ENCODE results near the gene AIF1.

The AIF1 gene

DNA sequence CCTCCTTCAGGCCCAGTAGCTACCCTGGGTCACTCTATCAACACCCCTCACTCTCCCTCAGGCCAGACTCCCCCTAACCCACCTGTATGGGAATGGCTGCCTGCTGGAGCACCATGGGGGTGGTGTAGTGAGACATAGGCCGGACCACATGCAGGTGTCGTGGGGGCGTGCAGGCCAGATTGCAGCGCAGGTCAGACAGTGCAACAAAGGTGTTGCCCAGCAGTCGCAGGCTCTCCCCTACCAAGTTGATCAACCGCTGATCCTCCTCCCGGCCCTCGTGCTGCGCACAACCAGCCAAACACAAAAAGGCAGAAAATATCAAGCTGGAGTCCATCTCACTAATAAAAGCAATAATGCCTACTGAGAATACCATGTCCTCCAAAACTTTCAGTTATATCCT is 30.3 kb downstream of the AIF1 start:
- DNase-seq = no peak

DNA sequence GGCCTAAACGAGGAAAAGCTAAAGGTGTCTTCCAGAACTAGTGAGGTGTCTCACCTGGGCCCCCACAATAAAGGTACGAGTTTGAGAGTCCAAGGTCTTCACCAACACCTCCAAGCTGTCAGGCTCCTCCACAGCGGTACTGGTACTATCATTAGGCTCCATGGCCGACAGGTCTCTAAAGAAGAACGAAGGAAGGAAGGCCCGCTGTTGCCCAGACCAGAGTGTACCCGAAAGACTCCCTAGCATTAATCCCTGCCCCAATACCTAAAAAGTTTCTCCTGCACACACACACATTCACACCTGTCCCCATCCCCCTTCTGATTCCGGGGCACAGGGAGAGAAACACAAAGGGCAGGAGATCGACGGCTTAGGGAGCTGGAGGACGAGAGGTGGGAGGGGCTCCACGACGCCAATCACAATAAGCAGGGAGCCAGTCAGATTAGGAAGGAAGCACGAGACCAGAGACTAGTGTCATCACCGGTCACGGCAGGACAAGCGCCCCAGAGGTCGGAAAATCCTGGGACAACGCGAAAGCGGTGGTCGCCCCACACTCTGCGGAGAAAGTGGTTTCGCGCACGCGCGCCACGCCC is 36.7 kb downstream of the AIF1 start:
- no peak for DNase-seq

DNA sequence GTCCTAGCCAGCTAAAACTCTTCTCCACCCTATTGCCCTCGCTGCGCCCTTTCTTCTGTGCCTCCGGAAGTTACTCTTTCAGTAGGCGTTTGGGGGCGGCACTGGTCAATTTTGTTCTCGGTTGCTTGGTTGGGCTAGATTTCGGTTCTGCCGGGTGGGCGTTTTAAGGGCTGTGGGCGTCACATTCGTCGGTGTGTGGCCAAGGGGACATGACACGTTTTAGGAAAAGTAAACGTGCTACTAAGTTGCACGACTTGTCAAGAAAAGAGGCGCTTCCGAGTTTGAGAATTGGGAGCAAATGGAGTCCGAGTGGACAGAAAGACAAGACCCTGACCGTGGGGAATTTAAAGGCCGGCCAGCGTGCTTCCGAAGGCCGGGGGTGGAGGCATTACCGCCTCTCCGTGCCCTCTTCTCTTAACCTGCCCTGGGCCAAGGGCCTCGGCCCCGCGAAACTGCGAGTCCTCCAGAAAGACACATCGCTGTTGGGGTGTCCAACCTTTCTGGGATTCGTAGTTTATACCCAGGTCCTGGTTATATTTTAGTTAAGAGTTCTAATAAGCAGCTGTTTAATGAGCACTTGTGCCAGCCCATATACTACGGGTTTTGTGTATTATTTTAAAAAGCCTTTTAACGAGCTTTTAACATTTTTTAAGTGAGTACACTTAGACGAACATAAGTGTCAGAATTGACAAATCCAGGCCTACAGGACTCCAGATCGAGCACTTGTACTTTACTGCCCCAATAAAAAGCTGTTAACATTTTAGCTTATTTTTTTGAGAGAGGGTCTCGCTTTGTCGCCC is 38.1 kb downstream of the AIF1 start:
- DNase-seq = peak; percentile 82

DNA sequence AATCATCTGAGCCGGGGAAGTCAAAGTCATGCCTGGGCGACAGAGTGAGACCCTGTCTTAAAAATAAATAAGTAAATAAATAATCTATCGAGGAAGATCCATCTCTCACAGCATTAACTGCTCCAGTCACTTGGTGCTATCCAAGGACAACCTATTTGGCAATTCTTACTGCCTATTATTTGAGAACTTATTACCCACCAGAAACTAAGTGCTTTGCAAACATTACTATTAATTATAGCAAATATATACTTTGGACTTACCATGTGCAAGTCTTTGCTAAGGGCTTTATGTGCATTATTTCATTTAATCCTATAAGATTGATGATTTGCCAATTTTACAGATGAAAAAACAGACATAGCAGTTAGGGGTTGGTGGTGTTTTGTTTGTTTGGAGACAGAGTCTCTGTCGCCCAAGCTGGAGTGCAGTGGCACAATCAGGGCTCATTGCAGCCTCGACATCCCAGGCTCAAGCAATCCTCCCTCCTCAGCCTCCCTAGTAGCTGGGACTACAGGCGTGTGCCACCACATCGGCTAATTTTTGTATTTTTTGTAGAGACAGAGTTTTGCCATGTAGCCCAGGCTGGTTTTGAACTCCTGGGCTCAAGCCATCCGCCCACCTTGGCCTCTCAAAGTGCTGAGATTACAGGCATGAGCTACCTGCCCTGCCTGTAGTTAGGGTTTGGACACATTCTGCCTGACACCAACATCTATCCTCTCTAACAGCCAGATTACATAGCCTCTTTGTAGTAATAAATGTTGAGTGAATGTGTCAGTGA is 39.7 kb downstream of the AIF1 start:
- DNase-seq = no peak

DNA sequence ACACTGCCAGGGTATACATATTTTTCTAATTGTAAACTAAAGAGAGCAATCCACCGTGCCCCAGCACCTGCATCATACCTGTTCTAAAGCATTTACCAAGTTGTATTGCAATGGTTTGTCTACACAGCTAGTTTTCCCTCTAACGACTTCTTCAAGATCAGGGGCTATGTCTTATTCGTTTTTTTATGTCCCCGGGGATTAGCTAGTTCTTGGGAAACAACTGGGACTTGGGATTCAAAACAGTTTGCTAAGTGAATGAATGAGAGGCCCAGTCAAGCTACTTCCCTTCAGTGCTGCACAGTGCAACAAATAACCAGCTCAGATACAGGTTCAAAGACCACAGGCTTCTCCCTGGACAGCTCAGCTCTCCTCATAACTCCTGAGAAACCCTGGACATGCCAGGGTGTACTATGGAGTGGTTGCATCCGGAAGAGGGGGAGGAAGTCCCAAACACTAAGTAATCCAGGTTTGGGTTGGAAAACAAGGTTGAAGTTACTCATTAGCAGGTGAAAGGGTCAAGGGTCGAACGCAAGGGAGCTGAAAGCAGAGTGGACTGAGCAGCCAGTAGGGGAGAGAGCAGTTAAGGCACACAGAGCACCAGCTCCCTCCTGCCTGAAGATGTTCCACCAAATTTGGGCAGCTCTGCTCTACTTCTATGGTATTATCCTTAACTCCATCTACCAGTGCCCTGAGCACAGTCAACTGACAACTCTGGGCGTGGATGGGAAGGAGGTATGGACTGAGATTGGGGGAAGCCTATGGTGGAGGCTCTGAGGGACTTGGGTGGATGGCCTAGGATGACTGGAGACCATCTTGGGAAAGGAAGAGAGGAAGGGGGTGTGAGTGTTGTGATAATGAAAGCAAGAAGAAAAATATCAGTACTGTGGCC is 40.6 kb downstream of the AIF1 start, which contains the start of gene APOM:
Gene APOM, plus strand, starts transcription at position 546 of the 889 bp plus-strand sequence. Its CDS starts 73 bp downstream, at position 619.
- no peak for DNase-seq

- DNase-seq = no peak
Observed at GRCh38 chr6:31657406-31658157, 42.5 kb downstream of the AIF1 start.

DNA sequence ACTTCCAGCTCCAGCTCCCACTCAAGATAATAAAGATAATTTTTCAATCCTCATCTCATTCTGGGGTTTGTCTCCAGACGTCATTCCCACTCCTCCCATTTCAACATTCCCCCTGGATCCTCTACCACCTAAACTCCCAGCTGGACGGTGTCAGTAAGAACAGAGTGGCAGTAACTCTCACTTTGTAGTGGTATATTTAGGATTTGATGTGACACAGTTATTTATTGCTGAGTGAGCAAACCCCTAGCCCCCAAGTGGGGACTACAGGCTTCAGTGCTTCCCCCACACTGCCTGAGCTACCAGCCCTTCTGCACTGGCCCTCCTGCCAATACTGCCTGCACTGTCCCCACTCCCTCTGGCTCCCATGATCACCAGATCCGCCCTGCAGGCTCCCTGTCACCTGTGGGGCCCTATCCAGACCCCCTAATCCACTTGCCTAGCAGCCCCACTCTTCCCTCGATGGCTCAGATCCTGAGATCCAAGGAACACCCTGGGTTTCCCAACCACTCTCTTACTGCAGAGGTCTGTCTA is 43.2 kb downstream of the AIF1 start:
- no peak for DNase-seq

DNA sequence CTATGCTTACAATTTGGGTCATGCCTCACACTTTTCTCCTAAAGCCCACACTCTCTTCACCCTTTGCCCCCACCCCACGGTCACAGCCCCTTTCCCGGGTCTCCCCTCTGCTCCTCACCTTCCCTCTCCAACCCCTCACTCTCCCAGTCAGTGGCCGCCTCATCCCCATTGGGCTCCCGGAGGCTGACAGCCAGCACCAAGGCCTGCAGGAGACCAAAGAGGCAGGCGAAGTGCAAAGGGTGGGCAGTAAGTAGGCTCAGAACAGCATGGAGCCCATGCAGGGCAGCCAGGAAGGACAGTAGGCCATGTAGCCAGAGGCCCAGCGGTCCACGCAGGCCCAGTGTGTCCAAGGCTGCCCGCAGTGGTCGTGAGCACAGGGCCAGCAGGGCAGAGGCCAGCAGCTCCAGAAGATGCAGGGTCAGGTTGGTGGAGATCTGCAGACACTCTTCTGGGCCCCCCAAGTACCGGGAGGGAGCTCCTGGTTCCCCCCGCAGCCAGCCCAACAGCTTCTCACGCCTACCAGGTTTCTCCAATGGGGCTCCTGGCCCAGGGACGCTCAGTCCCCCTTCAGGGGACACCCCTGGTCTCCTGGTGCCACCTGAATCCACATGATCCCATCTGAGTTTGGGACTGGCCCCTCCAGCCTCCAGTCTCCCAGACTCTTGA is 44.1 kb downstream of the AIF1 start:
- no peak for DNase-seq

DNA sequence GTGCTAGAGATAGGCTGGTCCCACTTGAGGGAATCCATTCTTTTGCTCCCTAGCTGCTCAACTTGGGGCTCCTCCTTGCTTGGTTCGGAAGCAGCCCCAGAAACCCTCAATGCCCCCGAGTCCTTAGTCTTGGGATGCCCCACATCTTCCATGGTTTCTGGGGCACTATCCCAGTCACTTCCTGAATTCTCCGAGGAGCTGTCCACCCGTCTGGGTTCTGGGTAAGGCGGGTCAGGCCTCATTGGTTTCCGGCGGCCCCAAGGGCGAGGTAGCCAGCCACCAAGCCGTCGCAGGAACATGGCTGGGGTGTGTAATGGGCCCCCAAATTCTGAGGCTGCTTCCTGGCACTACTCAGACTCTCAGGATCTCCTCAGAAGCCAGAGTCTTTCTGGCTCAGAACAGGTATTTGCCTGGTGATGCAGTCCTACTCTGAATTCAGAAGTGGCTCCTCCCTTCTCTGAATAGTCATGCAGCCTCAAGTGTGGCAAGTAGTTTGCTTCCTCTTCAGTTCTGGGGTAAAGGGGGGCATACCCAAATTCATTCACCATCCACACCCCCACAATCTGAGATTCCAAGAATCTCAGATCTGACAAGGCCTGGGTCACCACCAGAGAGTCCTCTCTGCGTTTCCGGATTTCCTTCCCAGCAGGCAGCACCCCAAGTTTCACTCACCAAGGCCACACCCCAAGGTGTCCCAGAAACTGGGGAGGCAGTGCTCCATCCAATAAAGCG is 44.8 kb downstream of the AIF1 start:
- DNase-seq = no peak

DNA sequence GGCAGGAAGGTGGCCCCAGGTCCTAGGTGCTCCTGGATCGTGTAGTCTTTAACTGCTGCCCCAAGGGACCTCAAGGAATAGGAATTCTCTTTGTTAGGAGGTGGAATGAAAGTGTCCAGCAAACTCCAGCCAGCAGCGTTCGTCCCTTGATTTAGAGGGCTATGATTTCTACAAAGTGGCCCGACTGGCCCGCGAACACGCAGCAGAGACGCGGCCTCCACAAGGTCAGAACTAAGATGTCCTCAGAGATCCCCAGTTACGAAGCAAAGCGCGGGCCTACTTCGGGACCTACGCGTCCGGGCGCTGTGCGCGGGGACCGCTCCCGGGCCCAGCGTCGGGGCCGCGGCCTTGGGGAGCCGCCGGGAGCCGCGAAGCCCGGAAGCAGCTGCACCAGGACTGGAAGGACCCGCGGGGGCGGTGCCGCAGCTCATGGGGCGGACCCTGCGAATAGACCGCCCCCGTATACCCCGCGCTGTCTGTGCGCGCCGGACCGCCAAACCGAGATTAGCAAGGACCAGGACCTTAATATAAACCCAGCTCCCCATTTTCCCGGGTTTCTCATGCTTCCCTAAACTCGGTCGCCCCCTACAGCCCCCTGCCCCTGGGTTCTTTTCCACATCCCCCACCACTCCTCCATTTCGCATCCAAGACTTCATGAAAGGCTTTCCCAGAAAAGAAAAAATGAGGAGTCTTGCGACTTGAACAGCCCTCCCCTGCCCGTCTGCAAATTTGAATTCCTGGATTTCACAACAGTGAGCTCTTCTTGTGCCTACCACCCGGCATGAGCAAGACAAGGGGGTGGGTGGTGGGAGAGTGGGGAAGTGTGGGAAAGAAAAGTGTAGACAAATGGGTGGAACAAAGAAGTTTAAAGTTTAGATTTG is 45.6 kb downstream of the AIF1 start, which contains the start of gene C6orf47:
Gene C6orf47, minus strand, starts transcription at position 398 of the 881 bp plus-strand sequence. CDS start 831 bp downstream, outside the sequence.
- DNase-seq = peak; percentile 79

GRCh38 chr6:31661262-31662123 is 46.5 kb downstream of the AIF1 start:
- no peak for DNase-seq

- no peak for DNase-seq
Observed at GRCh38 chr6:31662124-31662723, 47.2 kb downstream of the AIF1 start.

DNA sequence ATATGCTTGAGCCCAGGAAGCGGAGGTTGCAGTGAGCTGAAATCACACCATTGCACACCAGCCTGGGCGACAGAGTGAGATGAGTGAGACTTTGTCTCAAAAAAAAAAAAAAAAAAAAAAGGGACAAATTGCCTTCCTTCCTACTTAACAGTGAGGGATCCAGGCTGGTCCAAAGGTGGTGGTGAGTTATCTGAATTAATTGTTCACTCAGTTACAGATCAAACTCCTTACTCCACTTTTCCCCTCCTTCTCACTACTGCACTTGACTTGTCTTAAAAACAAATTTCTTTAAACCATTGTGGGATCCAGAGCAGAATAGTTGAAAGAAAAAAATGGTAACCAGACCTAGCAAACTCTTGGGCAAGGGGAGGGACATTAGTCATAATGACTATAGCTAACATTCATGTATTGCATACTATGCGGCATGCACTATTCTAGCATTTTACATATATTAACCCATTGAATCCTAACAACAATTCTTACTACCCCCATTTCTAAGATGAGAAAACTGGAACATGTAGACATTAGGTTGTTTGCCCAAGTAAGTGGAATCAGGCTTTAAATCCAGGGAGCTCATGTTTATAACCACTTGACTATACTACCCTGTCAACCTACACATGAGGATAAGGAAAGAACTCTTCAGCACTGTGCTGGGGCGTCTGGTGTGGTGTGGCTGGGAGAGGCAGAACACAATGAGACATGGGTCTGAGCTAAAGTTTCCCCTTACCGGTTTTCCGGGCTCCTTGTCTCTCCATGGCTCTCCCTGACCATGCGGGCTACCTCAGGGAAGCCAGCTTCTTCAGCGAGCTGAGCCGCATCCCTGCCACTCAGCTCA is 48.3 kb downstream of the AIF1 start:
- DNase-seq = no peak

GRCh38 chr6:31663961-31664789 is 49.1 kb downstream of the AIF1 start:
- DNase-seq = no peak

DNA sequence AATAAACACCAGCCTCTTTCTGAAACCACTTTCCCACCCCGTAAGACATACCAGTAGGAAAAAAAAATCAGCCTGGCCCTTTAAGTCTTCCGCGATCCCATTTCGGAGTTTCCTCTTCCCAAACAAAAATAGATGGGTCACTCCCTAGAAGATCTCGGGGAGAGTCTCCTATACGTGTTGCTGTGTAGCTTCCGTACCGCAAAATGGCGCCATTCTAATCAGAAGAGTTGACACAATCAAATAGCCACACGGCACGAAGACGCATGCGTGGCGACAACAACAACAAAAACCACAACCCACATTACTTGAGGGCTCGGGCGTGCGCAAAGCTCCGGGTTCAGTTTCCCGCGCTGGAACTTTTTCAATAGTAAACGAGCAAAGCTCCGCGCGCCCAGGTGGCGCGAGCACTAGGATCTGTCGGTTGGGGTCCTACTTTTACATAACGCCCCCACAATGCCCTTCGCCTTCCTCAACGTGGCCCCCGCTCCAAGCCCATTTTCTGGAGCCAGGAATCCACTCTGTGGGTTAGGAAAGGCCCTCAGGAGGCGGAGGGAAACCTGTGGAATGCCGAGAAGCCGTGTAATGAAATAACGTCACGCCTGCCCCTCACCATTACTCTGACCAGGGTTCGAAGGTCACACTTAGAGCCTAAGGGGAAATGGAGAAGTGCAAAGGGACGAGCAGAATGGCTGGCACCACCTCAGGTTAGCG is 49.9 kb downstream of the AIF1 start, which contains the start of gene GPANK1:
Gene GPANK1, minus strand, starts transcription at position 208 of the 711 bp plus-strand sequence. CDS start 519 bp downstream, outside the sequence.
- peak; percentile 82 for DNase-seq
